Nephron (organoid): Measurements from ENCODE around the gene PDCD1LG2.
"Not testable (repeated sequence)": the region's sequence is repeated elsewhere in the genome, so short reads cannot be mapped to it uniquely, and the experiment has no call there.

Source experiments
- H3K27ac Mint-ChIP-seq, 3 experiments: 2 replicates each; pipeline ENCODE4 v1.8.0; 2020; ENCODE audit warnings: mixed read lengths in 3 of 3, mild to moderate bottlenecking in 2 of 3, moderate library complexity in 1 of 3
- H3K27me3 Mint-ChIP-seq: 2 replicates; pipeline ENCODE4 v1.8.0; 2021; ENCODE audit warnings: low read depth, mild to moderate bottlenecking, moderate library complexity, mixed read lengths
- H3K36me3 Mint-ChIP-seq: 2 replicates; pipeline ENCODE4 v1.8.0; 2020; ENCODE audit warnings: low read depth, mixed read lengths
- H3K4me1 Mint-ChIP-seq: 2 replicates; pipeline ENCODE4 v1.8.0; 2020; ENCODE audit warnings: mixed read lengths
- H3K4me3 Mint-ChIP-seq, 3 experiments: 2 replicates each; pipeline ENCODE4 v1.8.0; 2020; ENCODE audit warnings: mild to moderate bottlenecking in 3 of 3, mixed read lengths in 3 of 3, moderate library complexity in 2 of 3
- H3K9me3 Mint-ChIP-seq: 2 replicates; pipeline ENCODE4 v1.8.0; 2020; ENCODE audit warnings: mixed read lengths
- CTCF ChIP-seq, 3 experiments: fragments of 200-600 bp; sonication (generic); IDR thresholded peaks; one replicate each; pipeline ENCODE4 v1.5.0; 2021; ENCODE audit warnings: antibody characterized with exemption in 3 of 3; ENCODE audit not compliant: unreplicated experiment in 3 of 3

PDCD1LG2 gene

GRCh38 chr9:5470816-5471215, 39.5 kb upstream of the PDCD1LG2 start:
- no peak overlapping the region for H3K27ac Mint-ChIP-seq
- H3K9me3 Mint-ChIP-seq, result peaks cover 5% of the 10 kb centered on the region
- H3K4me3 Mint-ChIP-seq, result no peak overlapping the region
- no peaks in the 10 kb centered on the region for H3K36me3 Mint-ChIP-seq
- no peak for TF ChIP-seq CTCF (IDR thresholded peaks at IDR 0.05; ENCODE audit: unreplicated experiment in 3 of 3)
- H3K27me3 Mint-ChIP-seq, result no peaks in the 10 kb centered on the region
- H3K4me1 Mint-ChIP-seq, result no peaks in the 10 kb centered on the region

- not testable (repeated sequence) for H3K4me1 Mint-ChIP-seq, H3K36me3 Mint-ChIP-seq, H3K27ac Mint-ChIP-seq, H3K4me3 Mint-ChIP-seq, H3K27me3 Mint-ChIP-seq
- H3K9me3 Mint-ChIP-seq, result peaks cover 14% of the 10 kb centered on the region
These were observed 34.7 kb upstream of the PDCD1LG2 start for GRCh38 chr9:5475611-5476010.

GRCh38 chr9:5478206-5478605, 32.1 kb upstream of the PDCD1LG2 start:
- no peaks in the 10 kb centered on the region for H3K36me3 Mint-ChIP-seq
- no peak overlapping the region for H3K27ac Mint-ChIP-seq
- H3K4me1 Mint-ChIP-seq, result no peaks in the 10 kb centered on the region
- TF ChIP-seq CTCF (IDR thresholded peaks at IDR 0.05; ENCODE audit: unreplicated experiment in 3 of 3), result no peak
- H3K9me3 Mint-ChIP-seq, result peaks cover 12% of the 10 kb centered on the region
- H3K4me3 Mint-ChIP-seq, result no peak overlapping the region
- H3K27me3 Mint-ChIP-seq, result no peaks in the 10 kb centered on the region

GRCh38 chr9:5479994-5480694, 30.2 kb upstream of the PDCD1LG2 start:
- no peaks in the 10 kb centered on the region for H3K4me1 Mint-ChIP-seq

GRCh38 chr9:5480919-5481318, 29.4 kb upstream of the PDCD1LG2 start:
- Mint-ChIP-seq H3K4me1 (no peaks in the 10 kb centered on the region), H3K27me3 (no peaks in the 10 kb centered on the region)

More at GRCh38 chr9:5479994-5480694, 30.2 kb upstream of the PDCD1LG2 start:
- no peak overlapping the region for H3K27ac Mint-ChIP-seq
- H3K27me3 Mint-ChIP-seq, result no peaks in the 10 kb centered on the region
- H3K4me3 Mint-ChIP-seq, result no peak overlapping the region
- H3K36me3 Mint-ChIP-seq, result no peaks in the 10 kb centered on the region
- peaks cover 10% of the 10 kb centered on the region for H3K9me3 Mint-ChIP-seq
- TF ChIP-seq CTCF (IDR thresholded peaks at IDR 0.05; ENCODE audit: unreplicated experiment in 3 of 3), result no peak

GRCh38 chr9:5481322-5482040, 28.9 kb upstream of the PDCD1LG2 start:
- H3K4me1 Mint-ChIP-seq, result no peaks in the 10 kb centered on the region
- H3K4me3 Mint-ChIP-seq, result no peak overlapping the region
- peaks cover 5% of the 10 kb centered on the region for H3K9me3 Mint-ChIP-seq
- no peak overlapping the region for H3K27ac Mint-ChIP-seq
- H3K27me3 Mint-ChIP-seq, result no peaks in the 10 kb centered on the region
- H3K36me3 Mint-ChIP-seq, result no peaks in the 10 kb centered on the region
- no peak for TF ChIP-seq CTCF (IDR thresholded peaks at IDR 0.05; ENCODE audit: unreplicated experiment in 3 of 3)

More at GRCh38 chr9:5480919-5481318, 29.4 kb upstream of the PDCD1LG2 start:
- H3K4me3 Mint-ChIP-seq, result no peak overlapping the region
- TF ChIP-seq CTCF (IDR thresholded peaks at IDR 0.05; ENCODE audit: unreplicated experiment in 3 of 3), result no peak
- H3K36me3 Mint-ChIP-seq, result no peaks in the 10 kb centered on the region
- no peak overlapping the region for H3K27ac Mint-ChIP-seq
- H3K9me3 Mint-ChIP-seq, result peaks cover 10% of the 10 kb centered on the region
